ENCODE measurements around the gene KMT5C. TPM values are rescaled to one million over a fixed set of nuclear protein-coding genes. Genes with fewer than 3 reads are reported as not detected.

Gene KMT5C
- total RNA-seq, 1 experiment from 2014 or later = 54.5 TPM

DNA sequence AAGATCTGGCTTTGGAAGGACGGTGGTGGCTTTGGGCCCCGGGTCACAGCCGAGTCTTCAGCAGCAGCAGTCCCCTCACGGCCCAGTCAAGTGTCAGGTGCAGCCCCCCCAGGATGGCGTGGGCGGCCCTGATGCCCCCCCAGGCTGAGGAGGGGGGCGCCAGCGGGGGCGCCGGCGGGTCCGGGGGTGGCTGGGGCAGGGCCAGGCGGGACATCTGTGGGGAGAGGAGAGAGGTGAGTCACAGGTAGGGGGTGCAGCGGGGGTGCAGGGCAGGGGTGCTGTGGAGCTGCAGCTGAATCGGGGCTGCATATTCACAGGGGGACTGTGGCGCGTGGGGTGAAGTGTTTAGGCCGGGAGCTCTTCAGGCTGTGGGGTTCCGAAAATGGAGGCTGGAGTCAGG lies 26.3 kb downstream of the KMT5C start:
- no peak overlapping the region for H3T11ph ChIP-seq (ENCODE audit: low read length)
- no peak overlapping the region for H4K5ac ChIP-seq (ENCODE audit: insufficient read length, low read depth, low read length)
- Mint-ChIP-seq H3K9me3 (peaks cover 0 to 3% of the 10 kb centered on the region in 2 experiments; a peak in 2 of 5 replicates), H3K4me3 (no peak overlapping the region), H3K27ac (no peak overlapping the region), H3K27me3 (ENCODE audit: low read depth) (peaks cover 58% of the 10 kb centered on the region), H3K4me1 (peaks cover 18 to 32% of the 10 kb centered on the region in 2 experiments), H3K36me3 (ENCODE audit: insufficient read depth in 1 of 3, low read depth in 3 of 3) (peaks cover 0 to 4% (median 0%) of the 10 kb centered on the region in 3 experiments; a peak in 1 of 7 replicates)
- H3K23me2 ChIP-seq (ENCODE audit: insufficient read length, low read depth, low read length, poor library complexity, severe bottlenecking) = peaks cover 10% of the 10 kb centered on the region
- H2AFZ ChIP-seq (ENCODE audit: low read length) = no peak overlapping the region
- no peak overlapping the region for H3K27ac ChIP-seq (ENCODE audit: insufficient read length, low read depth, low read length)
- no peak for DNase-seq
- no peak overlapping the region for H3K18ac ChIP-seq (ENCODE audit: insufficient read length, low read depth, low read length)
- no peak overlapping the region for H2BK5ac ChIP-seq (ENCODE audit: insufficient read length, low read length)
- H4K91ac ChIP-seq (ENCODE audit: insufficient read length, low read depth, low read length) = no peak overlapping the region
- no peak overlapping the region for H3K14ac ChIP-seq (ENCODE audit: insufficient read depth, low read length)
- H3K4me1 ChIP-seq (ENCODE audit: insufficient read depth, low read length) = no peaks in the 10 kb centered on the region
- H4K20me1 ChIP-seq (ENCODE audit: control insufficient read depth, insufficient read depth, insufficient read length) = no peaks in the 10 kb centered on the region
- no peak overlapping the region for H3K4ac ChIP-seq (ENCODE audit: low read depth, low read length)
- H3K79me1 ChIP-seq (ENCODE audit: insufficient read depth, low read depth, low read length, poor library complexity, severe bottlenecking) = no peaks in the 10 kb centered on the region
- no peaks in the 10 kb centered on the region for H3K79me2 ChIP-seq (ENCODE audit: insufficient read depth, low read length)
- no peak overlapping the region for H3K4me2 ChIP-seq (ENCODE audit: insufficient read depth, insufficient read length, low read length)
- no peak overlapping the region for H2BK15ac ChIP-seq (ENCODE audit: low read depth, low read length)
- no peak overlapping the region for H2BK20ac ChIP-seq (ENCODE audit: low read depth, low read length, poor library complexity, severe bottlenecking)
- no peak overlapping the region for H2BK12ac ChIP-seq (ENCODE audit: insufficient read length, low read depth, low read length)
- H3K56ac ChIP-seq (ENCODE audit: insufficient read length, low read depth, low read length) = no peak overlapping the region
- H3K27me3 ChIP-seq (ENCODE audit: insufficient read depth, low read length) = peaks cover 4% of the 10 kb centered on the region
- no CpG with 5 or more reads among the region's 19 CpGs for WGBS (ENCODE audit: extremely low coverage, insufficient read length, low lambda C conversion rate)
- H2AK5ac ChIP-seq (ENCODE audit: insufficient read length, low read length) = no peak overlapping the region
- no peak overlapping the region for H3K23ac ChIP-seq (ENCODE audit: insufficient read length, low read depth, low read length)
- H4K8ac ChIP-seq (replicated peaks; ENCODE audit: insufficient read length, low read depth, low read length) = no peak overlapping the region
- H2BK120ac ChIP-seq (ENCODE audit: low read depth, low read length, poor library complexity, severe bottlenecking) = no peak overlapping the region
- TF ChIP-seq, protein P1, sequence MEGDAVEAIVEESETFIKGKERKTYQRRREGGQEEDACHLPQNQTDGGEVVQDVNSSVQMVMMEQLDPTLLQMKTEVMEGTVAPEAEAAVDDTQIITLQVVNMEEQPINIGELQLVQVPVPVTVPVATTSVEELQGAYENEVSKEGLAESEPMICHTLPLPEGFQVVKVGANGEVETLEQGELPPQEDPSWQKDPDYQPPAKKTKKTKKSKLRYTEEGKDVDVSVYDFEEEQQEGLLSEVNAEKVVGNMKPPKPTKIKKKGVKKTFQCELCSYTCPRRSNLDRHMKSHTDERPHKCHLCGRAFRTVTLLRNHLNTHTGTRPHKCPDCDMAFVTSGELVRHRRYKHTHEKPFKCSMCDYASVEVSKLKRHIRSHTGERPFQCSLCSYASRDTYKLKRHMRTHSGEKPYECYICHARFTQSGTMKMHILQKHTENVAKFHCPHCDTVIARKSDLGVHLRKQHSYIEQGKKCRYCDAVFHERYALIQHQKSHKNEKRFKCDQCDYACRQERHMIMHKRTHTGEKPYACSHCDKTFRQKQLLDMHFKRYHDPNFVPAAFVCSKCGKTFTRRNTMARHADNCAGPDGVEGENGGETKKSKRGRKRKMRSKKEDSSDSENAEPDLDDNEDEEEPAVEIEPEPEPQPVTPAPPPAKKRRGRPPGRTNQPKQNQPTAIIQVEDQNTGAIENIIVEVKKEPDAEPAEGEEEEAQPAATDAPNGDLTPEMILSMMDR (conservative IDR thresholded peaks at IDR 0.05) = no peak
- no peaks in the 10 kb centered on the region for H3K9me3 ChIP-seq (ENCODE audit: control insufficient read depth, low read depth, low read length)
- H3K9ac ChIP-seq (ENCODE audit: extremely low read depth, insufficient read length, low read length) = no peak overlapping the region
